ENCODE results near the gene SNX18.

- TF ChIP-seq POLR2AphosphoS5 (IDR thresholded peaks at IDR 0.05; ENCODE audit: low read depth, low read length) (no peak), POLR2A (IDR thresholded peaks at IDR 0.05; ENCODE audit: low read depth, low read length) (no peak), TAF1 (IDR thresholded peaks at IDR 0.05; ENCODE audit: borderline replicate concordance, low read depth, low read length) (no peak)
Measured at GRCh38 chr5:54577937-54578653, 60.5 kb downstream of the SNX18 start.

Measured in GM12892 (cell line).